Esophagus squamous epithelium (tissue), 4 donors: Measurements from ENCODE around the gene C5orf24.

ENCODE experiments used
- CTCF ChIP-seq, 6 experiments: fragments of 450-650 bp in 4 of 6; fragments of 200-600 bp in 2 of 6; sonication (generic) in 2 of 6; IDR thresholded peaks; one replicate each; pipeline ENCODE4 v1.5.1; 2016 to 2019; ENCODE audit warnings: antibody characterized with exemption in 6 of 6, mild to moderate bottlenecking in 4 of 6, moderate library complexity in 4 of 6
- POLR2A ChIP-seq, 4 donors: fragments of 450-650 bp; IDR thresholded peaks; one replicate each; pipeline ENCODE4 v1.6.1; 2017; ENCODE audit warnings: antibody characterized with exemption in 4 of 4, mild to moderate bottlenecking in 4 of 4, moderate library complexity in 3 of 4

GRCh38 chr5:134825212-134825611 is 20.6 kb upstream of the C5orf24 start:
- no peak for TF ChIP-seq POLR2A (IDR thresholded peaks at IDR 0.05)
- no peak for TF ChIP-seq CTCF (IDR thresholded peaks at IDR 0.05)
